Fibroblast of skin of left quadriceps (primary cell): ENCODE measurements around the gene GLTPD2.
A peak's percentile ranks its signal among the peaks of the same experiment; 100 is the strongest.
"Not testable (repeated sequence)": the region's sequence is repeated elsewhere in the genome, so short reads cannot be mapped to it uniquely, and the experiment has no call there.

Experiments used
- DNase-seq, 2 experiments: peaks; one replicate each; pipeline ENCODE4 v3.0.0-alpha.2; 2013; ENCODE audit warnings: low read depth in 2 of 2

Gene GLTPD2

GRCh38 chr17:4807605-4808377 lies 19.0 kb downstream of the GLTPD2 start:
- no peak for DNase-seq

GRCh38 chr17:4808378-4808767 lies 19.6 kb downstream of the GLTPD2 start:
- no peak for DNase-seq

GRCh38 chr17:4810696-4811290 lies 22.0 kb downstream of the GLTPD2 start:
- no peak for DNase-seq

- DNase-seq: no peak
These were observed 22.7 kb downstream of the GLTPD2 start for GRCh38 chr17:4811471-4811870.

- DNase-seq: no peak
These were observed 23.9 kb downstream of the GLTPD2 start for GRCh38 chr17:4812690-4813089.

GRCh38 chr17:4815043-4815675 lies 26.4 kb downstream of the GLTPD2 start:
- DNase-seq: no peak

GRCh38 chr17:4816826-4817225 lies 28.1 kb downstream of the GLTPD2 start:
- no peak for DNase-seq

GRCh38 chr17:4818276-4818675 lies 29.5 kb downstream of the GLTPD2 start:
- no peak for DNase-seq

GRCh38 chr17:4822835-4823234 lies 34.1 kb downstream of the GLTPD2 start:
- no peak for DNase-seq

- no peak for DNase-seq
These were observed 34.8 kb downstream of the GLTPD2 start for GRCh38 chr17:4823373-4824089.

GRCh38 chr17:4827399-4827798 lies 38.6 kb downstream of the GLTPD2 start:
- no peak for DNase-seq

- not testable (repeated sequence) for DNase-seq
These were observed 44.0 kb downstream of the GLTPD2 start for GRCh38 chr17:4832829-4833177.

GRCh38 chr17:4833178-4833940 lies 44.6 kb downstream of the GLTPD2 start, which contains the start of gene MINK1:
Gene MINK1 (plus strand): TSS chr17:4833340. CDS start chr17:4833584, 244 bp downstream.
- DNase-seq: peak; percentile 87

- peak in 1 of 2 experiments; percentile 14 for DNase-seq
These were observed 45.3 kb downstream of the GLTPD2 start for GRCh38 chr17:4833941-4834680.

- no peak for DNase-seq
These were observed 45.9 kb downstream of the GLTPD2 start for GRCh38 chr17:4834681-4835020.

GRCh38 chr17:4836221-4836620 lies 47.5 kb downstream of the GLTPD2 start:
- DNase-seq: no peak

GRCh38 chr17:4837471-4838308 lies 48.9 kb downstream of the GLTPD2 start:
- no peak for DNase-seq

- DNase-seq: no peak
These were observed 49.6 kb downstream of the GLTPD2 start for GRCh38 chr17:4838309-4838785.

- no peak for DNase-seq
These were observed 50.5 kb downstream of the GLTPD2 start for GRCh38 chr17:4839221-4839620.
